Smooth muscle cell (in vitro differentiated cells): Measurements from ENCODE around the gene LMTK2. TPM values are rescaled to one million over a fixed set of nuclear protein-coding genes. Genes with fewer than 3 reads are reported as not detected.

Experiments
- DNase-seq: peaks from one replicate; lab custom pipeline; 2025; ENCODE audit not compliant: unreplicated experiment; lab: John Stamatoyannopoulos, UW
- H2AFZ ChIP-seq: fragments of 200-600 bp; sonication (generic); 2 replicates; pipeline ENCODE4 v1.6.0; 2016; ENCODE audit warnings: antibody characterized with exemption, low read depth, mild to moderate bottlenecking
- H3F3A ChIP-seq: fragments of 200-600 bp; sonication (generic); 2 replicates; pipeline ENCODE4 v1.6.0; 2017; ENCODE audit warnings: antibody characterized with exemption, low read depth
- H3K27ac ChIP-seq: fragments of 200-600 bp; sonication (generic); 2 replicates; pipeline ENCODE4 v1.5.1; 2016; ENCODE audit warnings: low read depth, mild to moderate bottlenecking
- H3K27me3 ChIP-seq: fragments of 200-600 bp; sonication (generic); 2 replicates; pipeline ENCODE4 v1.6.1; 2016; ENCODE audit warnings: low read depth, mild to moderate bottlenecking
- H3K36me3 ChIP-seq: fragments of 200-600 bp; sonication (generic); 2 replicates; pipeline ENCODE4 v1.5.1; 2016; ENCODE audit warnings: low read depth
- H3K4me1 ChIP-seq: fragments of 200-600 bp; sonication (generic); 2 replicates; pipeline ENCODE4 v1.5.1; 2016; ENCODE audit warnings: low read depth
- H3K4me2 ChIP-seq: fragments of 200-600 bp; sonication (generic); 2 replicates; pipeline ENCODE4 v1.6.0; 2016; ENCODE audit warnings: mild to moderate bottlenecking
- H3K4me3 ChIP-seq: fragments of 200-600 bp; sonication (generic); 2 replicates; pipeline ENCODE4 v1.5.1; 2016; ENCODE audit warnings: mild to moderate bottlenecking
- H3K79me2 ChIP-seq: fragments of 200-600 bp; sonication (generic); 2 replicates; pipeline ENCODE4 v1.6.0; 2016; ENCODE audit warnings: low read depth, mild to moderate bottlenecking
- H3K9ac ChIP-seq: fragments of 200-600 bp; sonication (generic); 2 replicates; pipeline ENCODE4 v1.6.0; 2016; ENCODE audit warnings: low read depth
- H3K9me3 ChIP-seq: fragments of 200-600 bp; sonication (generic); replicated peaks from 2 replicates; pipeline ENCODE4 v1.5.1; 2016; ENCODE audit warnings: low read depth
- H4K20me1 ChIP-seq: fragments of 200-600 bp; sonication (generic); 2 replicates; pipeline ENCODE4 v1.6.0; 2016; ENCODE audit warnings: low read depth
- WGBS: methylation state at CpG from one replicate; pipeline ENCODE4 v1.1.7; 2016; ENCODE audit warnings: low lambda C conversion rate; 5-methylcytosine and 5-hydroxymethylcytosine counted together
- polyA plus RNA-seq: library from polyadenylated mRNA; unstranded; fragments of >200 nt; fragmentation: Nextera tagmentation; extraction: Ambion mirVana; gene quantifications from 2 replicates; pipeline ENCODE4 v1.2.1, GENCODE V29; 2016
- total RNA-seq: library from RNA; depleted of rRNA; stranded (reverse); fragments of >200 nt; gene quantifications from 2 replicates; pipeline ENCODE4 v1.2.3, GENCODE V29; 2014
- TF ChIP-seq, protein P1 (sequence below): fragments of 200-600 bp; sonication (generic); IDR thresholded peaks from 2 replicates; pipeline ENCODE4 v1.5.1; 2017; ENCODE audit warnings: borderline replicate concordance, mild to moderate bottlenecking, antibody characterized with exemption; ENCODE audit not compliant: insufficient read depth, poor library complexity, severe bottlenecking

Gene LMTK2
- total and polyA plus RNA-seq, 2 experiments from 2014 or later: 3.0 to 8.7 TPM

DNA sequence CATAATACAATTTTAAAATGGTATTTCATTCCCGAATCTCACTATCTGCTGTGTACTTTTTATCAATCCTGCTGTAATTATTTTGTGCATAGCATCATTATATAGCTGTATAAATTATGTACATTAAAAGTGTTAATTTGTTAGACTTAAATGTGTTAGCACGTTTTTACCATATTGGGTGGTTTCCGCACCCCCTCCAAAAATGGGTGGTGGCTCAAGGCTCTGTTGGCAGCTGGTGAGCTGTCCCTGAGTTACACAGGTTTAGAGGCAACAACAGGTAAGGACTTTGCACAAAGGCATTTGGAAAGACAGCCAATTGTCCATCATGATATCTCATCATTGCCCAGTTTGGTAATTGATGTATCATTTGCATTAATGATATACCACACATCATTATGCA is 18.6 kb upstream of the LMTK2 start:
- H3K36me3 ChIP-seq: no peaks in the 10 kb centered on the region
- H3K27ac ChIP-seq: no peak overlapping the region
- 94% methylated on average over 3 of the region's 3 CpGs for WGBS
- H3K4me1 ChIP-seq: no peaks in the 10 kb centered on the region
- H3K4me3 ChIP-seq: no peak overlapping the region
- no peaks in the 10 kb centered on the region for H3K9me3 ChIP-seq
- DNase-seq: no peak
- no peaks in the 10 kb centered on the region for H3F3A ChIP-seq
- no peak overlapping the region for H3K9ac ChIP-seq
- no peaks in the 10 kb centered on the region for H4K20me1 ChIP-seq
- H3K79me2 ChIP-seq: no peaks in the 10 kb centered on the region
- TF ChIP-seq, protein P1, sequence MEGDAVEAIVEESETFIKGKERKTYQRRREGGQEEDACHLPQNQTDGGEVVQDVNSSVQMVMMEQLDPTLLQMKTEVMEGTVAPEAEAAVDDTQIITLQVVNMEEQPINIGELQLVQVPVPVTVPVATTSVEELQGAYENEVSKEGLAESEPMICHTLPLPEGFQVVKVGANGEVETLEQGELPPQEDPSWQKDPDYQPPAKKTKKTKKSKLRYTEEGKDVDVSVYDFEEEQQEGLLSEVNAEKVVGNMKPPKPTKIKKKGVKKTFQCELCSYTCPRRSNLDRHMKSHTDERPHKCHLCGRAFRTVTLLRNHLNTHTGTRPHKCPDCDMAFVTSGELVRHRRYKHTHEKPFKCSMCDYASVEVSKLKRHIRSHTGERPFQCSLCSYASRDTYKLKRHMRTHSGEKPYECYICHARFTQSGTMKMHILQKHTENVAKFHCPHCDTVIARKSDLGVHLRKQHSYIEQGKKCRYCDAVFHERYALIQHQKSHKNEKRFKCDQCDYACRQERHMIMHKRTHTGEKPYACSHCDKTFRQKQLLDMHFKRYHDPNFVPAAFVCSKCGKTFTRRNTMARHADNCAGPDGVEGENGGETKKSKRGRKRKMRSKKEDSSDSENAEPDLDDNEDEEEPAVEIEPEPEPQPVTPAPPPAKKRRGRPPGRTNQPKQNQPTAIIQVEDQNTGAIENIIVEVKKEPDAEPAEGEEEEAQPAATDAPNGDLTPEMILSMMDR: no peak
- no peak overlapping the region for H3K4me2 ChIP-seq
- H3K27me3 ChIP-seq: no peaks in the 10 kb centered on the region
- no peak overlapping the region for H2AFZ ChIP-seq

GRCh38 chr7:98090116-98090515 is 16.5 kb upstream of the LMTK2 start:
- Histone ChIP-seq H3K27ac (no peak overlapping the region), H3K27me3 (no peaks in the 10 kb centered on the region), H3F3A (no peaks in the 10 kb centered on the region), H3K9ac (no peak overlapping the region), H3K4me2 (no peak overlapping the region), H4K20me1 (no peaks in the 10 kb centered on the region), H2AFZ (no peak overlapping the region), H3K36me3 (no peaks in the 10 kb centered on the region), H3K4me3 (no peak overlapping the region), H3K79me2 (no peaks in the 10 kb centered on the region), H3K4me1 (no peaks in the 10 kb centered on the region), H3K9me3 (peaks cover 6% of the 10 kb centered on the region)
- DNase-seq: no peak
- WGBS: 67% methylated on average over 4 of the region's 4 CpGs
- TF ChIP-seq, protein P1: no peak

DNA sequence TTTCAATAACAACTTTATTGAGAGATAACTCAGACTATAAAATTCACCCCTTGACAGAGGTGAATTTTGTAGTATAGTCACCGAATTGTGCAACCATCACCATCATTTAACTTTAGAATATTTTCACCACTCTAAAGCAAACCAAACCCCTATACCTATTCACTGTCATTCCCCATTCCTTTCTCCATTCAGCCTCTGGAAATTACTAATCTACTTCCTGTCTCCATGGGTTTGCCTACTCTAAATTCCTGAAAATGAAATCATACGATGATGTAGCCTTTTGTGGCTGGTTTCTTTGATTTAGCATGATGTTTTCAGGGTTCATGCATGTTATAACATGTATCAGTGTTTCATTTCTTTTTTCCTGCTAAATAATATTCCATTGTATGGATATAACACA is 15.6 kb upstream of the LMTK2 start:
- H3K27ac ChIP-seq: no peak overlapping the region
- peaks cover 6% of the 10 kb centered on the region for H3K9me3 ChIP-seq
- H4K20me1 ChIP-seq: no peaks in the 10 kb centered on the region
- TF ChIP-seq, protein P1: no peak
- no peak overlapping the region for H2AFZ ChIP-seq
- DNase-seq: no peak
- no peak overlapping the region for H3K4me2 ChIP-seq
- no peaks in the 10 kb centered on the region for H3K36me3 ChIP-seq
- no peak overlapping the region for H3K9ac ChIP-seq
- no peaks in the 10 kb centered on the region for H3K27me3 ChIP-seq
- 88% methylated on average over 2 of the region's 2 CpGs for WGBS
- no peaks in the 10 kb centered on the region for H3K4me1 ChIP-seq
- H3F3A ChIP-seq: no peaks in the 10 kb centered on the region
- H3K4me3 ChIP-seq: no peak overlapping the region
- H3K79me2 ChIP-seq: no peaks in the 10 kb centered on the region

GRCh38 chr7:98091523-98091922 is 15.1 kb upstream of the LMTK2 start:
- Histone ChIP-seq H4K20me1 (no peaks in the 10 kb centered on the region), H3K4me1 (no peaks in the 10 kb centered on the region)
- 89% methylated on average over 3 of the region's 3 CpGs for WGBS

More at GRCh38 chr7:98091523-98091922, 15.1 kb upstream of the LMTK2 start:
- Histone ChIP-seq H3K27ac (no peak overlapping the region), H3K9ac (no peak overlapping the region), H3K9me3 (peaks cover 6% of the 10 kb centered on the region), H3F3A (no peaks in the 10 kb centered on the region), H3K4me3 (no peak overlapping the region), H3K27me3 (no peaks in the 10 kb centered on the region), H2AFZ (no peak overlapping the region), H3K4me2 (no peak overlapping the region), H3K79me2 (no peaks in the 10 kb centered on the region), H3K36me3 (no peaks in the 10 kb centered on the region)
- TF ChIP-seq, protein P1: no peak
- no peak for DNase-seq
